Tibial nerve (tissue), 4 donors: ENCODE data around the gene AKT1.
A peak's percentile ranks its signal among the peaks of the same experiment; 100 is the strongest.

Experiments
- CTCF ChIP-seq, 5 experiments: fragments of 200-600 bp in 3 of 5; fragments of 450-650 bp in 2 of 5; sonication (generic) in 3 of 5; IDR thresholded peaks; one replicate each; pipeline ENCODE4 v1.5.1; 2016 to 2019; ENCODE audit warnings: antibody characterized with exemption in 5 of 5, mild to moderate bottlenecking in 3 of 5, moderate library complexity in 2 of 5
- EP300 ChIP-seq, 2 donors: sonication (generic); formaldehyde crosslinking; IDR thresholded peaks; one replicate each; pipeline ENCODE4 v1.6.1; 2017; ENCODE audit warnings: antibody characterized with exemption in 2 of 2, mild to moderate bottlenecking in 1 of 2
- POLR2A ChIP-seq, 2 donors: fragments of 450-650 bp; IDR thresholded peaks; one replicate each; pipeline ENCODE4 v1.6.1; 2017; ENCODE audit warnings: antibody characterized with exemption in 2 of 2, mild to moderate bottlenecking in 2 of 2, moderate library complexity in 2 of 2

DNA sequence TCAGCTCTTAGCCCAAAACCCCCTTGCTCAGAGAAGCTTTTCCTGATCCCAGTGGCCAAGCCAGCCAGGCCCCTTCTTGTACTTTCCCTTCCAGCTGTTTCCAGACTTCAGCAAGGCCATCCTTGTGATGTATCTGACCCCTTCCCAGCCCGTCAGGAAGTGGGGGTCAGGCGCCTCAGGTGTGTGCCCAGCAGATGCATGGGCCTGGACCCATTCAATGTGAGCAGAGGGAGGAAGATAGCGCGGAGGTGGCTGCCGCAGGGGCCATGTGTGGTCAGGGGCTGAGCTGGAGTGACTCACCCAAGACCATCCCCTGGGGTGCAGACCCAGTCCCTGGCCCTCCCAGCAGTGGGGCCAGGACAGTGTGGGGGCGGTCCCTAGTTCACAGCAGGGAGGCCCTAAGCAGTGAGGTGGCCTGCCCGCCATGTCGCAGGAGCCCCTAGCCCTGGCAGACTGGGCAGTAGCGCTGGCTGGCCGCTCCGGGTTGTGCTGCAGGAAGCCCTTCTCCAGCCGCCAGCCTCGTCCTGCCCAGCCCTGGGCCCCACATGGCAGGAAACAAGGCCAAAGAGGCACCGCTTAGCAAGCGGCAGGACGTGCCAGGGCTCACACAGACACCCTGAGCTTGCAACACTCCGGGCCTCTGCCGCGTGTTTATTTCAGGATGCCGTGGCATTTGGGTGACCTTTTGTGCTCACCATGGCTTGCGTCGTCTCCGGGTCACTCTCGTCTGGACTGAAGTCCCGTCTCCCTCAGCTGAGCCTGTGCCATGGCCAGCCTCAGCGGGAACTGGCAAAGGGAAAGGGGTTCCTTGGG, 59.5 kb downstream of the AKT1 start:
- TF ChIP-seq EP300 (IDR thresholded peaks at IDR 0.05) = peak; percentile 98 to 99
- peak in 1 of 5 experiments; percentile 19 for TF ChIP-seq CTCF (IDR thresholded peaks at IDR 0.05)
- no peak for TF ChIP-seq POLR2A (IDR thresholded peaks at IDR 0.05)
